ENCODE measurements around the gene OR10H5. TPM values are rescaled to one million over a fixed set of nuclear protein-coding genes. Genes with fewer than 3 reads are reported as not detected.
"Not testable (repeated sequence)": the region's sequence is repeated elsewhere in the genome, so short reads cannot be mapped to it uniquely, and the experiment has no call there.

OR10H5 gene
- polyA plus RNA-seq, 1 experiment, result not detected

GRCh38 chr19:15843203-15843893 lies 55.9 kb downstream of the OR10H5 start:
- H3K27me3 ChIP-seq (ENCODE audit: control insufficient read depth, insufficient read depth, low read length), result no peaks in the 10 kb centered on the region
- ChIA-PET CTCF (no interaction called here), POLR2A (no interaction called here)
- no peaks in the 10 kb centered on the region for H3K36me3 ChIP-seq (ENCODE audit: control insufficient read depth, insufficient read depth, low read length)
- no peak overlapping the region for H3K4me3 ChIP-seq (ENCODE audit: low read depth, low read length)
- TF ChIP-seq CTCF (IDR thresholded peaks at IDR 0.05; ENCODE audit: insufficient read depth, low read depth, low read length), result no peak
- DNase-seq (ENCODE audit: low read depth), result no peak

GRCh38 chr19:15843894-15844222 lies 56.4 kb downstream of the OR10H5 start:
- H3K4me3 ChIP-seq (ENCODE audit: low read depth, low read length); CTCF ChIA-PET; POLR2A ChIA-PET; H3K27me3 ChIP-seq (ENCODE audit: control insufficient read depth, insufficient read depth, low read length); H3K36me3 ChIP-seq (ENCODE audit: control insufficient read depth, insufficient read depth, low read length); DNase-seq (ENCODE audit: low read depth): not testable (repeated sequence)

GRCh38 chr19:15846923-15847322 lies 59.5 kb downstream of the OR10H5 start:
- no peak for DNase-seq (ENCODE audit: low read depth)
- no peak overlapping the region for H3K4me3 ChIP-seq (ENCODE audit: low read depth, low read length)
- POLR2A ChIA-PET, result no interaction called here
- H3K27me3 ChIP-seq (ENCODE audit: control insufficient read depth, insufficient read depth, low read length), result no peaks in the 10 kb centered on the region
- TF ChIP-seq CTCF (IDR thresholded peaks at IDR 0.05; ENCODE audit: insufficient read depth, low read depth, low read length), result no peak
- CTCF ChIA-PET, result interaction anchor here (1.2 kb wide), 1 partner anchor 18 kb away, joined by 3 read pairs; no protein-coding TSS in a partner anchor
- no peaks in the 10 kb centered on the region for H3K36me3 ChIP-seq (ENCODE audit: control insufficient read depth, insufficient read depth, low read length)

- no peak for TF ChIP-seq CTCF (IDR thresholded peaks at IDR 0.05; ENCODE audit: insufficient read depth, low read depth, low read length)
- Histone ChIP-seq H3K4me3 (ENCODE audit: low read depth, low read length) (no peak overlapping the region), H3K27me3 (ENCODE audit: control insufficient read depth, insufficient read depth, low read length) (no peaks in the 10 kb centered on the region), H3K36me3 (ENCODE audit: control insufficient read depth, insufficient read depth, low read length) (no peaks in the 10 kb centered on the region)
- no peak for DNase-seq (ENCODE audit: low read depth)
- ChIA-PET CTCF (no interaction called here), POLR2A (no interaction called here)
Measured at GRCh38 chr19:15850385-15850784, 62.9 kb downstream of the OR10H5 start.

Other genes starting within 250 kb of the OR10H5 start
- gene CYP4F8, start 172.4 kb upstream of the OR10H5 start, polyA plus RNA-seq (2011; rRNA removed), result not detected in 2 replicates
- not detected in 2 replicates for gene CYP4F3, start 146.8 kb upstream of the OR10H5 start, polyA plus RNA-seq (2011; rRNA removed)
- gene CYP4F12, start 114.6 kb upstream of the OR10H5 start, polyA plus RNA-seq (2011; rRNA removed), result not detected in 2 replicates
- not detected in 2 replicates for gene OR10H2, start 59.6 kb upstream of the OR10H5 start, polyA plus RNA-seq (2011; rRNA removed)
- gene OR10H3, start 49.7 kb upstream of the OR10H5 start, polyA plus RNA-seq (2011; rRNA removed), result not detected in 2 replicates
- not detected in 2 replicates for gene OR10H1, start 28.0 kb downstream of the OR10H5 start, polyA plus RNA-seq (2011; rRNA removed)
- not detected in 2 replicates for gene CYP4F2, start 110.4 kb downstream of the OR10H5 start, polyA plus RNA-seq (2011; rRNA removed)
- gene CYP4F11, start 146.9 kb downstream of the OR10H5 start, polyA plus RNA-seq (2011; rRNA removed), result not detected in 2 replicates
- gene OR10H4, start 161.3 kb downstream of the OR10H5 start, polyA plus RNA-seq (2011; rRNA removed), result not detected in 2 replicates

Data from BJ (cell line).